ENCODE data around the gene MAX.

DNA sequence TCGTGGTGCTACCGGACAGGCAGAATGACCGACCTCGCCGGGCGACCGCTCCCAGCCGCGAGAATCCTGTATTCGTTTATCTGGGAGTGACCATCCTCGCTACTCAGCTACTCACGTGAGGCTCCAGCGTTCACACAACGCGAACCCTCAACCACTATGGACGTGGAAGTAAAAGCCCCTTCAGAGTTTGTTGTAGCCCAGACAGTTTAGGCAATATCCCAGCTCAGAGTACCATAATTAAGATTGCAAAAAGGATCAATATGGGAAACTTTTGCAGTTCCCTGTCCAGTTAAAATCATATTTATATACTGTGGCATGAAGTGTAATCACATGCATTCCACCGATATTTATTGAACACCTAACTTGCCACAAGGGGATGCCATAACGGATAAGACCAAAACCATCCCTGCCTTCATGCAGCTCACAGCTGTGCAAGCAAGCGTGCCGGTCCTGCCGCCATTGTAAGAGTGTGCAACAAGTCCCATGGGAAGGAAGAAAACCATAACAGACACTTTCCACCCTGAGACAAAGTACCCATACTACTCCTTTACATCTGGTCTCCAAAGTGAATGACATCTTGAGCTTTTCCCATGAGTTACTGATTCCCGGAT, 938 bp upstream of the MAX start:
- TF ChIP-seq, protein P1, sequence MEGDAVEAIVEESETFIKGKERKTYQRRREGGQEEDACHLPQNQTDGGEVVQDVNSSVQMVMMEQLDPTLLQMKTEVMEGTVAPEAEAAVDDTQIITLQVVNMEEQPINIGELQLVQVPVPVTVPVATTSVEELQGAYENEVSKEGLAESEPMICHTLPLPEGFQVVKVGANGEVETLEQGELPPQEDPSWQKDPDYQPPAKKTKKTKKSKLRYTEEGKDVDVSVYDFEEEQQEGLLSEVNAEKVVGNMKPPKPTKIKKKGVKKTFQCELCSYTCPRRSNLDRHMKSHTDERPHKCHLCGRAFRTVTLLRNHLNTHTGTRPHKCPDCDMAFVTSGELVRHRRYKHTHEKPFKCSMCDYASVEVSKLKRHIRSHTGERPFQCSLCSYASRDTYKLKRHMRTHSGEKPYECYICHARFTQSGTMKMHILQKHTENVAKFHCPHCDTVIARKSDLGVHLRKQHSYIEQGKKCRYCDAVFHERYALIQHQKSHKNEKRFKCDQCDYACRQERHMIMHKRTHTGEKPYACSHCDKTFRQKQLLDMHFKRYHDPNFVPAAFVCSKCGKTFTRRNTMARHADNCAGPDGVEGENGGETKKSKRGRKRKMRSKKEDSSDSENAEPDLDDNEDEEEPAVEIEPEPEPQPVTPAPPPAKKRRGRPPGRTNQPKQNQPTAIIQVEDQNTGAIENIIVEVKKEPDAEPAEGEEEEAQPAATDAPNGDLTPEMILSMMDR (conservative IDR thresholded peaks at IDR 0.05; ENCODE audit: low read depth in 2 of 2), result peak; percentile 37 to 46
- no peak for TF ChIP-seq EZH2 (IDR thresholded peaks at IDR 0.05; ENCODE audit: low read depth, unreplicated experiment)
- TF ChIP-seq POLR2AphosphoS5 (IDR thresholded peaks at IDR 0.05; ENCODE audit: low read depth), result no peak
- TF ChIP-seq, protein P2, sequence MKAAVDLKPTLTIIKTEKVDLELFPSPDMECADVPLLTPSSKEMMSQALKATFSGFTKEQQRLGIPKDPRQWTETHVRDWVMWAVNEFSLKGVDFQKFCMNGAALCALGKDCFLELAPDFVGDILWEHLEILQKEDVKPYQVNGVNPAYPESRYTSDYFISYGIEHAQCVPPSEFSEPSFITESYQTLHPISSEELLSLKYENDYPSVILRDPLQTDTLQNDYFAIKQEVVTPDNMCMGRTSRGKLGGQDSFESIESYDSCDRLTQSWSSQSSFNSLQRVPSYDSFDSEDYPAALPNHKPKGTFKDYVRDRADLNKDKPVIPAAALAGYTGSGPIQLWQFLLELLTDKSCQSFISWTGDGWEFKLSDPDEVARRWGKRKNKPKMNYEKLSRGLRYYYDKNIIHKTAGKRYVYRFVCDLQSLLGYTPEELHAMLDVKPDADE (IDR thresholded peaks at IDR 0.05), result no peak

Data from GM23338 (cell line).